GM18508 (cell line): Measurements from ENCODE around the gene SLC8B1.

ENCODE experiments used
- ATAC-seq: cut with Tn5 transposase; IDR thresholded peaks from one replicate; pipeline ENCODE4 v1.9.1; 2021; ENCODE audit warnings: moderate number of reproducible peaks; ENCODE audit not compliant: insufficient read depth, unreplicated experiment

The SLC8B1 gene

GRCh38 chr12:113252494-113252893, 82.4 kb downstream of the SLC8B1 start:
- ATAC-seq = no peak

DNA sequence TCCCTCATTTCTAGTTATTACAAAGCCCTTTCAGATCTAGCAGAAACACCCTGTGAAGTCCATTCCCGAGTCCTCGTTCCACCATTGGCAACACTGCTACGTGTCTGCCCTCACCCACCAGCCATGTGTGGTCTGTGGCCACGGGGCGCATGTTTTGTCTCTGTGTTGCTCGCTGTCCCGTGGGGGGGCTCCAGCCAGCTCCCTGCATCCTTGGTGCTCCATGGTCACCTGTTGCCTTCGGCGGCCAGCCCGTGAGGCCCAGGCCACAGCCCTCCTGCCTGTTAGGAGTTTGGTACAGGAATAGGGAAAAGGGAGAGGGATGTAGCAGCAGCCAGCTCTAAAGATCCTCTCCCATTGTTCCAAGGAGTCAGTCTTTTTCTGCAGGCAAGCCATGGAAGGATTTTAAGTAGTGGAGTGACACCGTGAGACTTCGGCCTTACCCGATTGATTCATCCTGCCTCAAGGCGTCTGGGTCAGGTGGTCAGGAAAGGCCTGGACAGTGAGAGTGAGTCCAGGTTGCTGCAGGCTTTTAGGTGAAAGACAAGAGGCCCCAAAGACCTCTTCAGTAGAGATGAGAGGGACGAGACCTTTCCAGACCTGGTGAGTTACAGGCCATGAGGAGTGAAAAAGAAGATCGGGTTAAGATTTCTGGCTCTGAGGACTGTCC, 83.4 kb downstream of the SLC8B1 start:
- ATAC-seq = no peak

DNA sequence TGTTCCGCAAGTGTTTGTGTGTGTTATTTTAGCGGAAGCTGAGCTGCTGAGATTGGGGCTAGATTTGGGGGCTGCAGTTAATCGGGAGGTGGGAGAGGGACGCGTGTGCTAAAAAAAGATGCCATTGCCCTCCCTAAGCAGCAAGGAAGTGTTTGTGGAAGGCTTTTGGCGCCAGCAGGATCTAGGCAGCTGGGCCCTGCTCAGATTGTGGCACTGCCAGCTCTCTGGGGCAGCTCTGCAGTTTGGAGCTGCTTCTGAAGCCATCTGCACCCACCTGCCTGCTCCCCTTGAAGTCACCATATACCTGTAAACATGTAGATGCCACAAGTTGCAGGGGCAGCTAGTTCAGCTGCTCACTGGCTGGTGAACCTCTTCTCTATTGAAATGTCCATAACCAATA, 84.9 kb downstream of the SLC8B1 start:
- no peak for ATAC-seq

GRCh38 chr12:113249546-113249945, 85.4 kb downstream of the SLC8B1 start:
- no peak for ATAC-seq

DNA sequence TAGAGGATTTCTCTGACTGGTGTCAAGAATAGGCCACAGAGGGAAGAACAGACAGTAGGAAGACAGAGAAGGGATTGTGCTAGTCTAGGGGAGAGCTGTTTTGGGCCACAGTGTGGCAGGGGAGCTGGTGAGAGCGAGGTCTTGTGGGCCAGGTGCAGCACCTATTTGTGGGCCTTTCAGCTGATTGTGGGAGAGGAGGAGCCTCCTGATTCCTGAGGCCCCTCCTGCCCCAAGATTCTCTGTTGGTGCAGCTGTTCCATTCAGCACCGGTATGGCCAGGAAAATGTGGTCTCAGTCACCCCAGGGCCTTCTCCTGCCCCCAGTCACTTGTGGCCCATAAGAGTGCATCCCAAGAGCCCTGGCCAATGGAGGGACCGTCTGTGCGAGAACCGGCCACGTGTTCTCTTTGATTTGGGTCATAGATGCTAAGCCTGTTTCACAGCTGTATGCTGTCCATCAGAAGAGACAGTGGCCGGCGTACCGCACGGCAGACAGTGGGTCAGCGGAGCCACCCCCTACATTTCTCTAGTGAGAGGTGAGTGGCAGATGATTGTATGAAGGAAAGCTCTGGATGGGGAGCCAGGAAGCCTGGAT, 86.0 kb downstream of the SLC8B1 start:
- ATAC-seq = no peak
